ENCODE data around the gene PXMP4. TPM values are rescaled to one million over a fixed set of nuclear protein-coding genes. Genes with fewer than 3 reads are reported as not detected.

The PXMP4 gene
- total RNA-seq, 1 donor from 2014 or later: 4.0 TPM

DNA sequence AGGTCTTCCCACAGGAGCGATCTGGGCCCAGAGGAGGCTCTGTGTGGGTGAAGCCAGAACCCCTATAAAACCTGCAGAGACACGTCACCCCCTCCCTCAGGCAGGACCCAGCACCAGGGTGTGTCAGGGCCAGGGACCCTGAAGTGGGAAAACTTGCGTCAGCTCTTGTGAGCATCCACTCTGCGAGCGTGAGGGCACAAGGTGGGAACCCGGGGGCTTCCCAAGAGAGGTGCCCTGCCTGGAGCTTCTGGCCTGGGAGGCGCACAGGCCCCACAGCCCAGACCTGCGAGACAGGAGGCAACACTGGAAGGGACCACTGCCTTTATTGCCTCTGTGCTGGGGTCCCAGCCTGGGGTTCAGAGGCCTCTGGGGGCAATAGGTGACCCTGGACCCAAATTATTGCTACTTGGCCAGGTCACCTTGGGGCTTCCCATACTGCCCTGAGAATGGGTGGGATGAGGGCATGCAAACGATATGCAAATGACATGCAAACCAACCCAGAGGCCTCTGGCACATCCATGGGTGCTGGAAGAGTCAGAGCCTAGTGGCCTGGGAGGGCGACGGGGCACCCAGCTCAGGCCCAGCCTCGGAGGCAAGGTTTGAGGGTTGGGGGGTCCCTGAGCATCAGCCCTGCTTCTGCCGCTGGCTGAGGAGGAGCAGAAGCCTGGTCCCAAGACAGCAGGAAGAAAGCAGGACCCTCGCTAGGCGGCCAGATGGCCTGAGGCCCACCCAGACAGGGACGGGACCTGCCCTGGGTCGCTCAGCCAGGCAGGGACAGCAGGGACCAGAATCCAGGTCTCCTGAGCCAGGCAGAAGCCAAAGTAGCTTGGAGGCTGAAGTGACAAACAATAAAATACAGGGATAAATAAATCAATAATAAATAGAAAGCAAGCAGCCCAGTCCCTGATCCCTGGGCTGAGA is 63.1 kb downstream of the PXMP4 start:
- DNase-seq (ENCODE audit: low read depth in 2 of 2): no peak

DNA sequence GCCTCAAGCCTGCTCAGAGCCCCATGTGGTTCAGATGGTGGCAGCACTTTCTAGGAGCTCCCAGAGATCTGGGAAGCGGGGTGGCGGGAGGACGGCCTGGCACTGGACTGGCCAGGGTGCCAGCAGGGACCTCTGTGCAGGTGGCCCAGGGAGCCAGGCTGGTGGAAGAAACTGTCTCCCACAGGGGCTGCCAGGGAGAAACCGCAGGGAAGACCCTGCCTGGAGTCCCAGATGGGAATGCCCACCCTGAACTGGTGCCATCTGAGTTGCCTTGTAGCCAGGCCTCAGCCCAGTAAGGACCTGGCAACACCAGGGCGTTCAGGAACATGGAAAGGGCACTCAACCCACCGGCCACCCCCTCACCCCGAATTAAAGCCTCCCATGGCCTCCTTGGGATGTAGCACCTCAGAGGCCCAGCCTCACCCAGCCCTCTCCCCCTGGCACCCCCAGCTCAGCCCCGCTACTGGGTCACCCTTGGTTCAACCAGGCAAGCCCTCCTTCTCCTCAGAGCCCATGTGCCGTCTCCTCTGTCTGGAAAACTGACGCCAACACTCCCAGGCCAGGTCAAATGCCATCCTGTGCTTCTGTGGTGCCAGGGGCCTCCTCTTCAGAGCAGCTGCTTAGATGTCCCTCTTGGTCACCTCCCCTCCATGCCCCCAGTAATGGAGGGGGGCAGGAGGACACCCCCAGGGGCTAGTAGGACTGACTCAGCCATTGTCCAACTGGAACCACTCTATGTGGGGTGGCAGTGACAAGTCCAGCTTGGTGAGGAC is 63.9 kb downstream of the PXMP4 start:
- DNase-seq (ENCODE audit: low read depth in 2 of 2): no peak

DNA sequence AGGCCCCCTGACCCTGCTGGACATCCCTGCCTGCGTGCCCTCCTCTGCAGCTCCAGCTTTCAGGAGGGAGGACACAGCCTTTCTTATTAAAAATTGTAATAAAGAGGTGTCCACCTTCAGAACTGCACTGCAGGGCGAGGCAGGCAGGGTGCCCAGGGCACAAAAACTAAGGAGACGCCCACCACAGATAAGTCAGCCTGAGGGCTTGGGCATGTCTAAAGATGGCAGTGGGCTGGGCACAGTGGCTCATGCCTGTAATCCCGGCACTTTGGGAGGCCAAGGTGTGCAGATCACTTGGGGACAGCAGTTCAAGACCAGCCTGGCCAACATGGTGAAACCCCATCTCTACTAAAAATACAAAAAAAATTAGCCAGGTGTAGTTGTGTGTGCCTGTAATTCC is 64.9 kb downstream of the PXMP4 start:
- no peak for DNase-seq (ENCODE audit: low read depth in 2 of 2)

DNA sequence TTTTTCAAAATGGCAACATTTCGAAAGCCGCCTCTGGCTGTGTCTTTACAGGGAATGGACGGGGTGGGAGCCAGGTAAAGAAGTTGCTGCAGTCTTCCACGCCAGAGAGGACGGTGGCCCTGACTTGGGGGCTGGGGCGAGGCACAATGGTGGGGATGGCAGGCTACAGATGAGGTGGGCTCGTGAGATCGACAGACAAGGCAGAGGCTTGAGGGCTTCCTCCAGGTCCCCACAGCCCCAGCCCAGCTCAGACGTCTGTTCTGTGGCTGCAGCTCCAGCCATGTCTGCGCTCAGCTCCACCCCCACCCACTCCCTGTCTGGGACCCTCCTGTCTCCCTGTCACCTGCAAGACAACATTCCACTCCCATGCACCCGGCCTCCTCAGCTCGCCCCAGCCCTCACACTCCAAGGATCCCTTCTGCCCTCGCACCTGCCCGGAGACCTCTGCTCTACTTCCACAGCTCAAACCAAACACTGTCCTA is 65.4 kb downstream of the PXMP4 start:
- DNase-seq (ENCODE audit: low read depth in 2 of 2): no peak

DNA sequence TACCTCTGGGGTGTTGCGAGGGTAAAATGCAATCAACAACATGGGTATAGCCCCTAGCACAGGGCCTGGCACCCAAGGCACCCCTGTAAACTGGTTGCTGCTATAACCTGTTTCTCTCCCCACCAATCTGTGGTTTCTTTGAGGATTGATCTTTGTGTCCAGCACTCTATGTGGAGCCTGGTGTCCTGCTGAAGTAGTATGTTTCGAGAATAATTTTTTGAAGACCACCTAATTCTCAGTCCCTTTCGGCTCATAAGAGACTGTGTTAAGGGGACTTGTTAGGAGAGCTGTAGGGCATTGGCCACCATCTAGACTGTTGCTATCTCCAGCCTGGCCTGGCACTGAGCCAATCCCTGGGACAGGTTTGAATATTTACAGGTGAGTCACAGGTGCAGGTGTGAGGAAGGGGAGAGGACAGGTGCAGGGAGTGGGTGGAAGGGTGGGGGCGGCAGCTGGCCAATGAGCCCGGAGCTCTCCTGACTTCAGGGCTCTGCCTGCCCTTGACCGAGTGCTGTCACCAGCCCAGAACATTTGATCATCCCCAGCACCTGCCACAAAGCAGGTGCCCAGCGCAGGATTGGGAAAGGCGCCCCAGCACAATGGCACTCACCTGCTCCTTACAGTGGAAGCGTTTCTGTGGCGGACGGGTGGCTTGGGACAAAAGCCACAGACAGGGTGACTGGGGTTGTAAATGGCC is 66.1 kb downstream of the PXMP4 start:
- DNase-seq (ENCODE audit: low read depth in 2 of 2): no peak

DNA sequence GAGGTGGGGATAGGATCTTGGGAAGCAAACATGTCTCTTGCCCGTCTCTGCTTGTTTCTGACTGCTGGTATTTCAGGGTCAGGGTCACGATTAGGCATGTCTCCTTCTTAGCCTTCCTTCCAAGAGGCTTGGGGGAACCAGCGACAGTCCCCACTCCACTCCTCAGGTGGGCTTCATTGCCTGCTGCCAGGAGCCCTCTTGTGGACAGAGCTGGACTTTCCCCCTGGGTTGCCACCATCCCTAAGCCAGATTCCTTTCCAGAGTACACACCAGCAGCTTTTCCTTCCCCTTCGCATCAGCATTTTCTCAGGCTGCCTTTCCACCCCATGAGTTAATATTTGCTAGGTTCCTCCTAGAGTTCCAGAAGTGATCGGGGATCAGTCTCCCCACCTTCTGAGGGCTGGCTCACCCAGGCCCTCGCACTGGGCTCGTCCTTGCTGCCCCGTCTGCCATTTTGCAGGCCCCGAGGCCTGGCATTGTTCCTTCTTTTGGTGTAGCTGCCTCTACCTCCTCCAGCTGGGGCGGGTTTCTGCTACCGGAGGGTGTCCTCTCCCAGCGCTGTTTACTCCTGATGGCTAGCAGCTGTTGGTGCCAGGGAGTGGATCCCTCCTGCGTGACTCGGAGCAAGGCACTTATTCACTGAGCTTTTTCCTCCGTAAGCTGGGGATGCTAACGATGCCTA is 66.8 kb downstream of the PXMP4 start:
- peak; percentile 65 to 79 for DNase-seq (ENCODE audit: low read depth in 2 of 2)

Other genes with a start within 250 kb of the PXMP4 start
- 2.4 and 3.2 TPM in 2 replicates for gene CBFA2T2, start 230.2 kb downstream of the PXMP4 start, total RNA-seq
- under 0.01 TPM in 1 of 2 replicates, not detected in the other for gene C20orf144, start 58.0 kb downstream of the PXMP4 start, total RNA-seq
- gene ACTL10, start 53.4 kb downstream of the PXMP4 start, total RNA-seq: 1.3 and 1.6 TPM in 2 replicates
- gene NECAB3, start 45.9 kb downstream of the PXMP4 start, total RNA-seq: 7.2 and 9.7 TPM in 2 replicates
- 2.8 and 3.9 TPM in 2 replicates for gene E2F1, start 33.9 kb downstream of the PXMP4 start, total RNA-seq
- 0.44 and 0.99 TPM in 2 replicates for gene ZNF341, start 11.7 kb upstream of the PXMP4 start, total RNA-seq
- 30.3 and 34.1 TPM in 2 replicates for gene CHMP4B, start 91.0 kb upstream of the PXMP4 start, total RNA-seq

Data from lung microvascular endothelial cell (primary cell).